ENCODE data around the gene LAMP5. TPM values are rescaled to one million over a fixed set of nuclear protein-coding genes. Genes with fewer than 3 reads are reported as not detected.
A peak's percentile ranks its signal among the peaks of the same experiment; 100 is the strongest.

Gene LAMP5
- polyA plus RNA-seq, 4 donors = 5.2 to 8.8 (median 6.7) TPM

GRCh38 chr20:9531581-9531980 lies 17.2 kb downstream of the LAMP5 start:
- DNase-seq (ENCODE audit: low read depth in 4 of 4, low spot score in 3 of 4) = no peak

DNA sequence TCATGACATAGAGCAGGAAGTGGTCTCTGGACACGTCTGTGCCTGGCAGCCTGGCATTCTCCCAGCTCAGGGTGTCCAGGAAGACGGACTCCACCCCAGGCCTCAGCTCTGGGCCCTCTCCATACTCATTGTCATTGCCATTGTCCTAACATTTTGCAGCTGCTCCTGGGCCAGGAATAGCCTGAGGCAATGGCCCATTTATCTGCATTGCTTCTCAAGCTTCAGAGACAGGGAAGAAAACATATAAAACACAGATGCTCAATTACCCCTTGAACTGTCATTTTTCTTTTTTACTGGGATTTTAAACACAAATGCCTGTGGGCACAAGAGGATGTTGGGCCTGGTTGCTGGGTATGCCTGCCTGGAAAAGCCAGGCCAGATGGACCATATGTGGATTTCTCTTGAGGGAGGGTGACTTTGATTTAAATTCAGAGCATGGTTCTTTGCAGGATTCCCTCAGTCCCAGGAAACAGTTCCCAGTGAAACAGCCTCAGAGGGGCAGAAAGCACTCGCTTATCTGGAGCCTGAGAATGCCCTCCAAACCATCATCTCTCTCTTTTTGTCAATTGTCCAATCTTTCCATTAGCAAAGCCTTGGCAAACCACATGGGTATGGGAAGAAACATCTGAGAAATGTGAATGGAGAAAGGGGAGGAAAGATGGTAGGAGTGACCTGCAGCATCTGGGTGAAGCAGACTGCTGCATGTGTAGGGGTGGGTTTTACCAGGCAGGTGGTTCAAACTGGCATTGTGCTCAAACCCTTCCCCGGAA lies 17.9 kb downstream of the LAMP5 start:
- DNase-seq (ENCODE audit: low read depth in 4 of 4, low spot score in 3 of 4) = no peak

- DNase-seq (ENCODE audit: low read depth in 4 of 4, low spot score in 3 of 4) = no peak
These were observed 19.6 kb downstream of the LAMP5 start for GRCh38 chr20:9534025-9534424.

GRCh38 chr20:9535449-9535848 lies 21.1 kb downstream of the LAMP5 start:
- DNase-seq (ENCODE audit: low read depth in 4 of 4, low spot score in 3 of 4) = no peak

GRCh38 chr20:9543214-9543613 lies 28.8 kb downstream of the LAMP5 start:
- no peak for DNase-seq (ENCODE audit: low read depth in 4 of 4, low spot score in 3 of 4)

DNA sequence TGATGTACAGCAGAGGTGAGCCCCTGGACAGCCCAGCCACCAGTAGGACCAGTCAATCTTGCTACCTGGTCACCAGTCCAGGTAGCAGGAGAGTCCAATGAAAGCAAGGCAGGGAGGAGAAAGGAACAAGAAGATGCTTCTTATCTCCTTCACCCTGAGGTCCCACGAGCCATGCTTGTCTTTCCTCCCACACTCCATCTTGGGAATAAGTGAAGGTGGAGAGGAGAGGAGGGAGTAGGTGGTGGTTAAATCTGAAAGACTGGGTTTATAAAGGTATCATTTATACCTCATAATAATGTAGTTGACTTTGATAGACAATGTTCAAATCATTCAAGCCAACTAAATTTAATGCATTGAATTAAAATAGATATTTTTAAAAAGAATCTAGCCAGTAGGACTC lies 35.9 kb downstream of the LAMP5 start:
- no peak for DNase-seq (ENCODE audit: low read depth in 4 of 4, low spot score in 3 of 4)

DNA sequence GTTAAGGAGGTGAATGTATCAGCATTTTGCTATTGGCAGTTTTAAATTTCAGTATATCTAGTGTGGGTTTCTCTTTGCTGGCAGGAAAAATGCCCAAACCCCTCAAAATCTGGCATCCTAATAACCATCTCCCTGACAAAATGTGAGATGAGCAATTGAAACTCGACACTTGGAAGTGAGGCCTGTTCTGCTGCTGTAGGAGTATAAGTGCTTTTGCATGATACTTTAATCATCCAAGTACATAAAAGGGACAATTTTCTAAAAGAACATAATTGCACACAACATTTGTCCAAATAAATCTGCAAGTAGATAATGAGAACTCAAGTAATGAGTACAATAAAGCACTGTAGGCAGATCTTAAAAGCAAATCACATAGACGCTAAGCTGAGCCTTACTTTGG lies 36.5 kb downstream of the LAMP5 start:
- no peak for DNase-seq (ENCODE audit: low read depth in 4 of 4, low spot score in 3 of 4)

DNA sequence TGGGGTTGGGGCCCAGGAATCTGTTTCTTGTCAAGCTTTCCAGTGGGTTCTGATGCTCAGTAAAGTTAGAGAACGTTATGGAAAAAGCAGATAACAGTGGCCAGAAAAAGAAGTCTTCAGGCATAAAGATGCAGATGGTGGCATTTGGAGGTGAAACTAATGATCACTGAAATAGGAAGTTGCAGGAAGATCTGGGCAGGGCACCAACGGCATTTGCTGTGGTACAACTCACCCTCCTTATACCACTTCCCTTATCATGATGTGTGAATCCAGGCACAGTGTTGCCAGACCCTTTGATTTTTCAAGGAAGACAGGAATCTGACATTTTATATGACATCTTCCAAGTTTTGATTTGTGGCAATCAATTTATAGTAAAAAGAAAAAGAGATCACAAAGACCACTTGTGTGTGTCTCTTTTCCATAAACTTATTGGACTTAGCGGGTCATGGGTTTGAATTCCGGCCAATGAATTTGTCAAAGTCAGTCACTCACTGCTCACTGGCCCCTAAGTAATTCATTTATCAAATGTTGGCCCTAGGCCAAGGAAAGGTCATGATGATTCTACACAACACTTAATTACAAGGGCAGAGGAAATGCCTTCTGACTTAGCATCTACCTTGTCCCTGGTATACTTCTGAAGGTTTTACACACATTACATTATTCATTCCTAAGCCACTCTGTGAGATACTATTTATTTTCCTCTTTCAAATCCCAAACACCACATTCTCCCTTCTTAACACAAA lies 37.6 kb downstream of the LAMP5 start:
- DNase-seq (ENCODE audit: low read depth in 4 of 4, low spot score in 3 of 4) = no peak

GRCh38 chr20:9555781-9556180 lies 41.4 kb downstream of the LAMP5 start:
- DNase-seq (ENCODE audit: low read depth in 4 of 4, low spot score in 3 of 4) = no peak

DNA sequence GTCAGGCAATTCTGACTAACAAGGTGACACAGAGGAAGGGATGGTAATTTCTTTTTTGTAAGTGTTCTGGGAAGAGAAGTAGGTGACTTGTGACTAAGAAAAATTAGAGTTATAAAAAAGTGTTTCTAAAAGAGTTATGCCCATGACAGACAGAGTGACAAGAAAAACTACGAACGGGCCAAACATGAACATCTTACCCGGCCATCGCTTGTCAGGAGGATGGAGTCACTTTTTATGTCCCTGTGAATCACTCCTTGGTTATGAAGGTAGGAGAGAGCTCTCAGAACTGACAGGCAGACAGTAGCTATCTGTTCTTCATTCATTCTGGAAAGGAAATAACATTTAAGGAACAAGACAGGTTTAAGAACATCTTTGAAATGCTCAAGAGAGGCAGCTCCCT lies 43.0 kb downstream of the LAMP5 start:
- no peak for DNase-seq (ENCODE audit: low read depth in 4 of 4, low spot score in 3 of 4)

DNA sequence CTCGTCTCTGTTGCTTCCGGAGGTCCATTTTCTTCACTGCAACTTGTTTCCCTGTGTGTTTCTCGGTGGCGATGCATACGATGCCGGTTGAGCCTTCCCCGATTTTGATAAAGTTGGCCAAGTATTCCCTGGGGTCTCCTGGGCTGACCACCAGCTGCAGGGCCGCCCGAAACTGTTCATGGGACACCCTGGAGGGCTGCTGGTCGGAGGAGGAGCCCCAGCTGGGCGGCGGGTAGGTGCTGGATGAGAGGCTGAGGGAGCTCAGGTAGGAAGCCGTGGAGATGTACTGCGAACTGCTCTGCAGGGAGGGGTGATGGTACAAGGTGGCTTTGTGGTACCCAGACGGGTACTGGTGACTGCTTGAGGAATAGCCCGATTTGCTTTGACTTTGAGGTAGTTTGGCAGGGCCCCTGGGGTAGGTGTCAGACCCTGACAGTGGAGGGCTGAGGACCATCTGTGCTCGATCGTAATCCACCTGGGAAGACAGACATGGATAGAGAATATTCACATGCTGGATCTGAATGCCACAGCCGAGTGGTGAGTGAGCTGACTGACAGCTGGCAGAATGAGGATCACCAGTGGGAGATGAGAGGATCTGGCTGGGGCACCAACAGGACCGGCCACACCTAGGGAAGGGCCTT lies 51.6 kb downstream of the LAMP5 start:
- no peak for DNase-seq (ENCODE audit: low read depth in 4 of 4, low spot score in 3 of 4)

DNA sequence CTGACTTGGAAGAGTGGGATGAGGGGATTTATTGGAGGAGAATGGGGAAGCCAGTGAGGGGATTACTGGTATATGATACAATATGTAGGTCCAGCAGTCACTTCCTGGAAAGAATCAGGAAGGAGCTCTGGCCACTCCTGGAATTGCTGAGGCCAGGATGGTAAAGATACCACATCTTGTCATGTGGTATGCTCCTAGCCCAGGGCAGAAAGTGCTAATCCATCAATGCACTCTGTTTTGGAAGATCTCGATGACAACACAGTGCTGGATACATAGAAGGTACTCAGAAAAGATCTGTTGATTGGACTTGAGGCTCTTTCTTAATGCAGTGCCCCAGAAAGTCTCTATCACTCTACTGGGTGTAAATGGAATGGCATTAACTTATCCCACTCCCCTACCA lies 52.6 kb downstream of the LAMP5 start:
- no peak for DNase-seq (ENCODE audit: low read depth in 4 of 4, low spot score in 3 of 4)

- no peak for DNase-seq (ENCODE audit: low read depth in 4 of 4, low spot score in 3 of 4)
These were observed 56.2 kb downstream of the LAMP5 start for GRCh38 chr20:9570612-9571011.

GRCh38 chr20:9571783-9572182 lies 57.4 kb downstream of the LAMP5 start:
- DNase-seq (ENCODE audit: low read depth in 4 of 4, low spot score in 3 of 4) = no peak

DNA sequence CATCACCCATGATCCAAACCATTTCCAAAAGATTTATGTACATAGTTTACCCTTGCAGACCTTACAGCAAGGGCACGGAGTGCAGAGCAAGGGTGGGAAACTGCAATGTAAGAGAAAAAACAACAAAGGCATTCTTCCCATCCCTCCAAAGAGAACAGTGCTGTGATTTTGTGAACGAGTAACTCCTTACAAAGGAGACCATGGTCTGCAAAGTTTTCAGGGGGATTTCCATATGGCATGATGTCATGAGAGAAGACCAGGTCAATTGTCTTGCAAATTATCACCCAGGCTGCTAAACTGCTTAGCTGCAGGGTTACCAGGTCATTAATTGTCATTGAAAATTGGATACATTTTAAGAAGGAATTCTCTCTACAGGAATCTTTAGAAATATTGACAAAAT lies 58.3 kb downstream of the LAMP5 start:
- peak in 1 of 4 donors; percentile 3 for DNase-seq (ENCODE audit: low read depth in 4 of 4, low spot score in 3 of 4)

DNA sequence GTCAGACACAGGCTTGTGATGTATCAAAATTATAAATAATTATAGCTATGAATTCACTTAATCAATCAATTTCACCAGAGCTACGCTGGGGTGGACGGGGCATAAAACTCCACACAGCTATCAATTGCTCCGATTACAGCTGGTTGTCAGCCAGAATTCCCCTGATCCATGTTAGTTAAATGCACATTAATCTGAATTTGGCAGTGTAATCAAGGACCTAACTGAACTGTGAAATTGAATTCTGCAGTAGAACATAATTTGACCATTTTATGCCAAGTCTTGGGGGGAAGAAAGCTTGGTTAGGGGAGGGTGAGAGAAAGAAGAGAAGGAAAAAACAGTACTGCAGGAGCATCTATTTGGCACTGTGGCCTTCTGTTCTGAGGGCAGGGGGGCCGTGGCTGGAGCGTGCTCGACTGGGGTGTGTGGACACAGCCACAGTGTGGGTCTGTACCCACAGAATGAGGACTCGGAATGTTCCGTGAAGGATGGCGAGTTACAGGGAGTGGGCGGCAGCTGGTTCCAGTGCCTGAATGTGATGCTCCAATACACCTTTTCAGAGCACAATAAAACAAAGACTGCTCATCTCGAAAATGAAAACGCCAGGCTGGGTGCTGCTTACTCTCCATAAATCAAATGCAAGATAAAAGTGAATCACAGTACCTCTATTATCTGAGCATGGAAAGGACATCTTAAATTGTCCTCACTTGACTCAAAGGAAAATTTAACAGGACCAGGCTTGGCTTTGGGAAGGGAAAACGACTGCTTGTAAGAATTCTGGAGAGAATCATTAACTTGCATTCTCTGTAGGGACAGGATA lies 59.2 kb downstream of the LAMP5 start:
- peak in 1 of 4 donors; percentile 24 for DNase-seq (ENCODE audit: low read depth in 4 of 4, low spot score in 3 of 4)

- peak in 1 of 4 donors; percentile 2 for DNase-seq (ENCODE audit: low read depth in 4 of 4, low spot score in 3 of 4)
These were observed 59.8 kb downstream of the LAMP5 start for GRCh38 chr20:9574181-9574580.

GRCh38 chr20:9574776-9575175 lies 60.4 kb downstream of the LAMP5 start:
- DNase-seq (ENCODE audit: low read depth in 4 of 4, low spot score in 3 of 4) = no peak

GRCh38 chr20:9575836-9576235 lies 61.4 kb downstream of the LAMP5 start:
- no peak for DNase-seq (ENCODE audit: low read depth in 4 of 4, low spot score in 3 of 4)

- DNase-seq (ENCODE audit: low read depth in 4 of 4, low spot score in 3 of 4) = no peak
These were observed 62.3 kb downstream of the LAMP5 start for GRCh38 chr20:9576695-9577094.

- DNase-seq (ENCODE audit: low read depth in 4 of 4, low spot score in 3 of 4) = no peak
These were observed 63.0 kb downstream of the LAMP5 start for GRCh38 chr20:9577397-9577796.
